PC-3 (cell line): Measurements from ENCODE around the gene ENOX2.

ENCODE experiments used
- EZH2 ChIP-seq: fragments of 300-600 bp; sonication (generic); IDR thresholded peaks from one replicate; pipeline ENCODE4 v1.6.1; 2017; ENCODE audit warnings: antibody characterized with exemption, mild to moderate bottlenecking, low read length; ENCODE audit not compliant: unreplicated experiment
- TF ChIP-seq, protein P1 (sequence below): fragments of 300-600 bp; sonication (generic); conservative IDR thresholded peaks from 2 replicates; pipeline ENCODE4 v1.5.1; 2017; ENCODE audit warnings: antibody characterized with exemption, low read depth, mild to moderate bottlenecking, low read length

DNA sequence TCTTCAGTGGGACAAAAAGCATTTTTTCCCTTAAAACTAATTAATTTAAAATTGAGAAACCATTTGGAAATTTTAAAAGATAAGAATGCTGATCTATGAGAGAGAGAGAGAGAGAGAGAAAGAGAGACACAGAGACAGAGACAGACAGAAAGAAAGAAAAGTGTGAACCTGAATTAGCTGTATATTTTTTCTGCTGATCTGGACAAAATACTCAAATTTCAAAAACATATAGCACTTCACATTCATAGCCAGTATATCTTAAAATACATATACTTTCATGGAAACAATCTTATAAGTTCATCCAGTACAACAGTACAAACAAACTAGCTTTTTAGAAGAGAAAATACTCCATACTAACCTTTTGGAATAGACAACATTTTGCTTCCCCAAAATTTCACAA lies 18.4 kb downstream of the ENOX2 start:
- TF ChIP-seq, protein P1, sequence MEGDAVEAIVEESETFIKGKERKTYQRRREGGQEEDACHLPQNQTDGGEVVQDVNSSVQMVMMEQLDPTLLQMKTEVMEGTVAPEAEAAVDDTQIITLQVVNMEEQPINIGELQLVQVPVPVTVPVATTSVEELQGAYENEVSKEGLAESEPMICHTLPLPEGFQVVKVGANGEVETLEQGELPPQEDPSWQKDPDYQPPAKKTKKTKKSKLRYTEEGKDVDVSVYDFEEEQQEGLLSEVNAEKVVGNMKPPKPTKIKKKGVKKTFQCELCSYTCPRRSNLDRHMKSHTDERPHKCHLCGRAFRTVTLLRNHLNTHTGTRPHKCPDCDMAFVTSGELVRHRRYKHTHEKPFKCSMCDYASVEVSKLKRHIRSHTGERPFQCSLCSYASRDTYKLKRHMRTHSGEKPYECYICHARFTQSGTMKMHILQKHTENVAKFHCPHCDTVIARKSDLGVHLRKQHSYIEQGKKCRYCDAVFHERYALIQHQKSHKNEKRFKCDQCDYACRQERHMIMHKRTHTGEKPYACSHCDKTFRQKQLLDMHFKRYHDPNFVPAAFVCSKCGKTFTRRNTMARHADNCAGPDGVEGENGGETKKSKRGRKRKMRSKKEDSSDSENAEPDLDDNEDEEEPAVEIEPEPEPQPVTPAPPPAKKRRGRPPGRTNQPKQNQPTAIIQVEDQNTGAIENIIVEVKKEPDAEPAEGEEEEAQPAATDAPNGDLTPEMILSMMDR: no peak
- TF ChIP-seq EZH2: no peak
